GM12878 (cell line): ENCODE measurements around the gene NDE1. TPM values are rescaled to one million over a fixed set of nuclear protein-coding genes. Genes with fewer than 3 reads are reported as not detected.

Source experiments
- ATAC-seq: fragments of 200-7000 bp; cut with Tn5 transposase; 3 replicates; pipeline ENCODE4 v1.9.1; 2020; ENCODE audit warnings: mild to moderate bottlenecking, moderate library complexity
- BruUV-seq: library from RNA; stranded (reverse); fragments of 400-500 nt; replicated peaks from 2 replicates; lab custom pipeline; 2021; lab: Mats Ljungman, UMichigan
- CTCF ChIA-PET: fragments of 300-600 bp; sonication (Branson Sonifier 250); formaldehyde crosslinking; extraction: SDS; loops from one replicate; lab custom pipeline; 2021; ENCODE audit warnings: inconsistent platforms; lab: Yijun Ruan, JAX
- POLR2A ChIA-PET: fragments of 350-600 bp; formaldehyde crosslinking; extraction: SDS; loops from one replicate; lab custom pipeline; 2021; ENCODE audit warnings: inconsistent platforms; lab: Charles Lee
- RAD21 ChIA-PET: fragments of 300-600 bp; sonication (Branson Sonifier 250); formaldehyde crosslinking; loops from one replicate; lab custom pipeline; 2023; ENCODE audit warnings: antibody characterized with exemption; ENCODE audit not compliant: unreplicated experiment; lab: Charles Lee
- SMC1A ChIA-PET: fragments of 300-600 bp; sonication (Branson Sonifier 250); formaldehyde crosslinking; loops from one replicate; lab custom pipeline; 2023; ENCODE audit not compliant: unreplicated experiment, uncharacterized antibody; lab: Charles Lee
- DNase-seq: peaks from one replicate; pipeline ENCODE4 v3.0.0-alpha.2; 2011; ENCODE audit warnings: low read depth, low spot score
- FAIRE-seq: peaks from 3 replicates; lab custom pipeline; 2011; peaks lifted over from hg19 to GRCh38; lab: Jason Lieb, UNC
- H2AFZ ChIP-seq: 2 replicates; pipeline ENCODE4 v1.6.0; 2011; ENCODE audit warnings: low read depth, low read length, control low read depth; ENCODE audit not compliant: control insufficient read depth
- H3K27ac ChIP-seq: 2 replicates; pipeline ENCODE4 v1.5.1; 2011; ENCODE audit warnings: control low read depth; ENCODE audit not compliant: control insufficient read depth, insufficient read depth
- H3K27me3 ChIP-seq, 2 experiments: replicated peaks in 1 of 2; 2 replicates each; pipeline versions ENCODE4 v1.6.0 to v1.6.1; 2011; ENCODE audit warnings: low read length in 1 of 2; ENCODE audit not compliant: control insufficient read depth in 2 of 2, insufficient read depth in 2 of 2
- H3K36me3 ChIP-seq, 2 experiments: 2 replicates each; pipeline ENCODE4 v1.5.1; 2011; ENCODE audit warnings: low read length in 1 of 2; ENCODE audit not compliant: control insufficient read depth in 2 of 2, insufficient read depth in 2 of 2
- H3K4me1 ChIP-seq: 2 replicates; pipeline ENCODE4 v1.6.1; 2011; ENCODE audit warnings: mild to moderate bottlenecking, low read length, moderate library complexity, mixed read lengths; ENCODE audit not compliant: control insufficient read depth, insufficient read depth
- H3K4me2 ChIP-seq: 2 replicates; pipeline ENCODE4 v1.6.0; 2011; ENCODE audit warnings: control low read depth; ENCODE audit not compliant: control insufficient read depth, insufficient read depth
- H3K4me3 ChIP-seq: fragments of 200-600 bp; sonication (generic); 2 replicates; pipeline ENCODE4 v1.5.1; 2016
- H3K79me2 ChIP-seq: 2 replicates; pipeline ENCODE4 v1.6.0; 2011; ENCODE audit warnings: low read length; ENCODE audit not compliant: control insufficient read depth, insufficient read depth
- H3K9ac ChIP-seq: 2 replicates; pipeline ENCODE4 v1.8.0; 2011; ENCODE audit warnings: low read length, control low read depth, mixed read lengths; ENCODE audit not compliant: control insufficient read depth, insufficient read depth
- H3K9me3 ChIP-seq: replicated peaks from 3 replicates; pipeline ENCODE4 v1.5.1; 2011; ENCODE audit warnings: mild to moderate bottlenecking, low read length; ENCODE audit not compliant: control insufficient read depth, insufficient read depth
- H4K20me1 ChIP-seq: 2 replicates; pipeline ENCODE4 v1.6.0; 2011; ENCODE audit not compliant: control insufficient read depth, insufficient read depth
- JUND ChIP-seq: IDR thresholded peaks from 2 replicates; pipeline ENCODE4 v1.6.1; 2012; ENCODE audit warnings: low read depth, mild to moderate bottlenecking, low read length, improper control_type of control experiment, moderate library complexity
- NRF1 ChIP-seq: conservative IDR thresholded peaks from 2 replicates; pipeline ENCODE4 v1.6.1; 2011; ENCODE audit warnings: mild to moderate bottlenecking, low read depth, low read length, improper control_type of control experiment
- WGBS: methylation state at CpG from one replicate; pipeline ENCODE4 v1.1.6; 2016; ENCODE audit warnings: low lambda C conversion rate; ENCODE audit not compliant: insufficient replicate concordance, insufficient coverage; ENCODE audit errors: missing lambda C conversion rate; 5-methylcytosine and 5-hydroxymethylcytosine counted together
- in situ Hi-C: fragments of 300-500 bp; cut with MboI; formaldehyde crosslinking; loops from 9 replicates; pipeline ENCODE4 v1.14.3; 2018; ENCODE audit warnings: mixed read lengths
- intact Hi-C: fragments of 100-400 bp; cut with micrococcal nuclease; formaldehyde crosslinking; loops from one replicate; pipeline ENCODE4 v1.14.2; 2022; ENCODE audit not compliant: unreplicated experiment
- polyA plus RNA-seq, 11 experiments: library from polyadenylated mRNA; depleted of rRNA in 4 of 11; unstranded in 6 of 11; stranded (reverse) in 5 of 11; fragments of >200 nt; fragmentation: Nextera tagmentation in 4 of 11; fragmentation: Illumina TruSeq in 1 of 11; extraction: Ambion mirVana in 4 of 11; extraction: Trizol in 1 of 11; gene quantifications; 1 replicate in 1 of 11; 2 replicates in 10 of 11; pipeline versions ENCODE4 v1.2.1 to v1.2.3, GENCODE V29; 2011 to 2016; ENCODE audit warnings: inconsistent platforms in 2 of 11, missing spikeins in 2 of 11, low read depth in 1 of 11
- total RNA-seq, 4 experiments: library from RNA; depleted of rRNA in 3 of 4; stranded (reverse); fragments of >200 nt in 3 of 4; fragmentation: Illumina TruSeq in 1 of 4; extraction: Trizol in 1 of 4; gene quantifications; 2 replicates each; pipeline versions ENCODE4 v1.2.1 to v1.2.3, GENCODE V29; 2013 to 2021
- TF ChIP-seq, protein P1 (sequence below): fragments of 450-650 bp; formaldehyde crosslinking; IDR thresholded peaks from 2 replicates; pipeline ENCODE4 v1.4.0; 2022; ENCODE audit warnings: mild to moderate bottlenecking, moderate library complexity
- TF ChIP-seq, protein P2 (sequence below): fragments of 450-650 bp; IDR thresholded peaks from 2 replicates; pipeline ENCODE4 v1.6.1; 2018; ENCODE audit warnings: borderline replicate concordance, mild to moderate bottlenecking; ENCODE audit not compliant: partially characterized antibody

Gene NDE1
- total and polyA plus RNA-seq, 10 of the 15 experiments (the other 5 are each of a cell fraction or from before 2014, with no cell fraction given) = 5.7 to 148 (median 87.8) TPM

DNA sequence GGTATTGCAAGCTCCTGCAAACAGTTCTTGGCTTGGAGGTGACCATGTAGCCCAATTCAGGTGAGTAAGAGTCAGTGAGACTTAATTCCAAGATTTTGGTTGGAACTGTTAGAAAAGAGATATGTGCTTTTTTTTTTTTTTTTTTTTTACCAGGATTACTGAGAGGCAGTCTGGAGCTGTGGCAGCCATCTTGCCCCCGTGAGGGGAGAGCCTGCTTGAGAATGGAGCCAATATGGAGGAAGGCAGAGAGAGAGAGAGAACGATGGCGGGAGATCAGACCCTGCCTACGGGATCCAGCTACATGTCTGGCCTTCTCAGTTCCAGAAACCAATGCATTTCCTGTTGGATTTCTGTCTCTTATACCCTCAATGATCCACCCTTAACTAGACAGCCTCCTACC, 109.0 kb downstream of the NDE1 start:
- Histone ChIP-seq H3K4me3 (no peak overlapping the region), H3K9me3 (no peaks in the 10 kb centered on the region), H3K36me3 (no peaks in the 10 kb centered on the region), H4K20me1 (no peaks in the 10 kb centered on the region), H3K4me2 (no peak overlapping the region), H3K27me3 (no peaks in the 10 kb centered on the region), H3K27ac (no peak overlapping the region), H2AFZ (no peak overlapping the region), H3K4me1 (no peaks in the 10 kb centered on the region), H3K79me2 (no peaks in the 10 kb centered on the region), H3K9ac (no peak overlapping the region)
- in situ Hi-C loops (loop anchor here (5.0 kb wide), 1 partner anchor 368 kb away; no protein-coding TSS in a partner anchor), intact Hi-C loops (loop anchor here (5.0 kb wide), 1 partner anchor 332 kb away; no protein-coding TSS in a partner anchor)
- no peak for DNase-seq
- 75% methylated on average over 4 of the region's 4 CpGs for WGBS
- no peak for FAIRE-seq
- ATAC-seq = no peak
- no TSS peak for BruUV-seq
- ChIA-PET POLR2A (interaction anchor here (0.5 to 0.7 kb wide), 3 partner anchors 54 to 304 kb away, joined by 3 to 6 read pairs (median 4); no protein-coding TSS in a partner anchor), SMC1A (interaction anchor here (1.0 kb wide), 1 partner anchor 13 kb away, joined by 3 read pairs; no protein-coding TSS in a partner anchor), RAD21 (no interaction called here), CTCF (interaction anchor here (0.6 to 1.6 kb wide), 4 partner anchors 27 to 441 kb away, joined by 3 read pairs; no protein-coding TSS in a partner anchor)
- TF ChIP-seq JUND (no peak), NRF1 (no peak)
- TF ChIP-seq, protein P1, sequence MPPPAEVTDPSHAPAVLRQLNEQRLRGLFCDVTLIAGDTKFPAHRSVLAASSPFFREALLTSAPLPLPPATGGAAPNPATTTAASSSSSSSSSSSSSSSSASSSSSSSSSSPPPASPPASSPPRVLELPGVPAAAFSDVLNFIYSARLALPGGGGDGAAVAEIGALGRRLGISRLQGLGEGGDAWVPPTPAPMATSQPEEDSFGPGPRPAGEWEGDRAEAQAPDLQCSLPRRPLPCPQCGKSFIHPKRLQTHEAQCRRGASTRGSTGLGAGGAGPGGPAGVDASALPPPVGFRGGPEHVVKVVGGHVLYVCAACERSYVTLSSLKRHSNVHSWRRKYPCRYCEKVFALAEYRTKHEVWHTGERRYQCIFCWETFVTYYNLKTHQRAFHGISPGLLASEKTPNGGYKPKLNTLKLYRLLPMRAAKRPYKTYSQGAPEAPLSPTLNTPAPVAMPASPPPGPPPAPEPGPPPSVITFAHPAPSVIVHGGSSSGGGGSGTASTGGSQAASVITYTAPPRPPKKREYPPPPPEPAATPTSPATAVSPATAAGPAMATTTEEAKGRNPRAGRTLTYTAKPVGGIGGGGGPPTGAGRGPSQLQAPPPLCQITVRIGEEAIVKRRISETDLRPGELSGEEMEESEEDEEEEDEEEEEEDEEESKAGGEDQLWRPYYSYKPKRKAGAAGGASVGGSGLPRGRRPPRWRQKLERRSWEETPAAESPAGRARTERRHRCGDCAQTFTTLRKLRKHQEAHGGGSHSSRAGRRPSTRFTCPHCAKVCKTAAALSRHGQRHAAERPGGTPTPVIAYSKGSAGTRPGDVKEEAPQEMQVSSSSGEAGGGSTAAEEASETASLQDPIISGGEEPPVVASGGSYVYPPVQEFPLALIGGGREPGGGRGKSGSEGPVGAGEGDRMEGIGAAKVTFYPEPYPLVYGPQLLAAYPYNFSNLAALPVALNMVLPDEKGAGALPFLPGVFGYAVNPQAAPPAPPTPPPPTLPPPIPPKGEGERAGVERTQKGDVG = no peak
- TF ChIP-seq, protein P2, sequence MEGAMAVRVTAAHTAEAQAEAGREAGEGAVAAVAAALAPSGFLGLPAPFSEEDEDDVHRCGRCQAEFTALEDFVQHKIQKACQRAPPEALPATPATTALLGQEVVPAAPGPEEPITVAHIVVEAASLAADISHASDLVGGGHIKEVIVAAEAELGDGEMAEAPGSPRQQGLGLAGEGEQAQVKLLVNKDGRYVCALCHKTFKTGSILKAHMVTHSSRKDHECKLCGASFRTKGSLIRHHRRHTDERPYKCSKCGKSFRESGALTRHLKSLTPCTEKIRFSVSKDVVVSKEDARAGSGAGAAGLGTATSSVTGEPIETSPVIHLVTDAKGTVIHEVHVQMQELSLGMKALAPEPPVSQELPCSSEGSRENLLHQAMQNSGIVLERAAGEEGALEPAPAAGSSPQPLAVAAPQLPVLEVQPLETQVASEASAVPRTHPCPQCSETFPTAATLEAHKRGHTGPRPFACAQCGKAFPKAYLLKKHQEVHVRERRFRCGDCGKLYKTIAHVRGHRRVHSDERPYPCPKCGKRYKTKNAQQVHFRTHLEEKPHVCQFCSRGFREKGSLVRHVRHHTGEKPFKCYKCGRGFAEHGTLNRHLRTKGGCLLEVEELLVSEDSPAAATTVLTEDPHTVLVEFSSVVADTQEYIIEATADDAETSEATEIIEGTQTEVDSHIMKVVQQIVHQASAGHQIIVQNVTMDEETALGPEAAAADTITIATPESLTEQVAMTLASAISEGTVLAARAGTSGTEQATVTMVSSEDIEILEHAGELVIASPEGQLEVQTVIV = no peak
